MG63 (cell line): ENCODE measurements around the gene CERS4. TPM values are rescaled to one million over a fixed set of nuclear protein-coding genes. Genes with fewer than 3 reads are reported as not detected.
A peak's percentile ranks its signal among the peaks of the same experiment; 100 is the strongest.
"Not testable (repeated sequence)": the region's sequence is repeated elsewhere in the genome, so short reads cannot be mapped to it uniquely, and the experiment has no call there.

ENCODE experiments used
- DNase-seq: peaks from one replicate; pipeline ENCODE4 v3.0.0-alpha.2; 2020
- H3K27me3 ChIP-seq: fragments of 250-450 bp; sonication (Bioruptor Pico); 2 replicates; pipeline ENCODE4 v1.5.1; 2020; ENCODE audit warnings: mild to moderate bottlenecking, moderate library complexity
- H3K36me3 ChIP-seq: fragments of 250-450 bp; sonication (Bioruptor Pico); 2 replicates; pipeline ENCODE4 v1.5.1; 2020; ENCODE audit warnings: mild to moderate bottlenecking, moderate library complexity
- H3K4me3 ChIP-seq: fragments of 250-450 bp; sonication (Bioruptor Pico); 2 replicates; pipeline ENCODE4 v1.5.1; 2020; ENCODE audit warnings: mild to moderate bottlenecking, moderate library complexity
- H3K9me3 ChIP-seq: fragments of 250-450 bp; sonication (Bioruptor Pico); 2 replicates; pipeline ENCODE4 v1.5.1; 2020; ENCODE audit warnings: mild to moderate bottlenecking, moderate library complexity
- total RNA-seq: library from RNA; depleted of rRNA; stranded (reverse); fragments of >200 nt; shearing (Covaris generic); gene quantifications from 2 replicates; pipeline ENCODE4 v1.2.3, GENCODE V29; 2014; ENCODE audit warnings: low replicate concordance

Gene CERS4
- total RNA-seq, 1 experiment from 2014 or later, result 20.3 TPM

GRCh38 chr19:8206147-8207087 is 2.8 kb upstream of the CERS4 start:
- Histone ChIP-seq H3K27me3 (peaks cover 18% of the 10 kb centered on the region), H3K36me3 (no peaks in the 10 kb centered on the region), H3K4me3 (no peak overlapping the region), H3K9me3 (peaks cover 6% of the 10 kb centered on the region)
- DNase-seq, result no peak

- not testable (repeated sequence) for H3K9me3 ChIP-seq, DNase-seq, H3K36me3 ChIP-seq, H3K4me3 ChIP-seq
- peaks cover 11% of the 10 kb centered on the region for H3K27me3 ChIP-seq
Observed at GRCh38 chr19:8207326-8207725, 1.8 kb upstream of the CERS4 start.

GRCh38 chr19:8208119-8208921 is 850 bp upstream of the CERS4 start:
- Histone ChIP-seq H3K4me3 (peak overlapping the region; percentile 24), H3K9me3 (peaks cover 5% of the 10 kb centered on the region), H3K36me3 (no peaks in the 10 kb centered on the region), H3K27me3 (peaks cover 5% of the 10 kb centered on the region; the same call in 1 of the 2 replicates)
- no peak for DNase-seq

- peak; percentile 60 for DNase-seq
- H3K4me3 ChIP-seq, result peak overlapping the region; percentile 70
Observed at GRCh38 chr19:8209462-8210378, 550 bp downstream of the CERS4 start.

GRCh38 chr19:8210421-8211101 is 1.4 kb downstream of the CERS4 start:
- H3K4me3 ChIP-seq, result peak overlapping the region; percentile 70

More at GRCh38 chr19:8209462-8210378, 550 bp downstream of the CERS4 start:
- H3K27me3 ChIP-seq, result no peaks in the 10 kb centered on the region; the same call in 1 of the 2 replicates
- H3K36me3 ChIP-seq, result 0 out of 2 replicates have a peak, but pooled peaks cover 2% of the 10 kb centered on the region
- no peaks in the 10 kb centered on the region for H3K9me3 ChIP-seq

GRCh38 chr19:8212212-8212611 is 3.0 kb downstream of the CERS4 start:
- H3K9me3 ChIP-seq, result no peaks in the 10 kb centered on the region
- no peak for DNase-seq
- no peak overlapping the region for H3K4me3 ChIP-seq
- H3K36me3 ChIP-seq, result 0 out of 2 replicates have a peak, but pooled peaks cover 2% of the 10 kb centered on the region
- H3K27me3 ChIP-seq, result no peaks in the 10 kb centered on the region

More at GRCh38 chr19:8210421-8211101, 1.4 kb downstream of the CERS4 start:
- DNase-seq, result no peak
- 0 out of 2 replicates have a peak, but pooled peaks cover 2% of the 10 kb centered on the region for H3K36me3 ChIP-seq
- no peaks in the 10 kb centered on the region; the same call in 1 of the 2 replicates for H3K27me3 ChIP-seq
- H3K9me3 ChIP-seq, result no peaks in the 10 kb centered on the region

- Histone ChIP-seq H3K27me3 (no peaks in the 10 kb centered on the region), H3K4me3 (no peak overlapping the region), H3K9me3 (no peaks in the 10 kb centered on the region), H3K36me3 (0 out of 2 replicates have a peak, but pooled peaks cover 2% of the 10 kb centered on the region)
- DNase-seq, result no peak
Observed at GRCh38 chr19:8212916-8213315, 3.7 kb downstream of the CERS4 start.

- no peak for DNase-seq
- no peaks in the 10 kb centered on the region for H3K27me3 ChIP-seq
- H3K36me3 ChIP-seq, result 0 out of 2 replicates have a peak, but pooled peaks cover 2% of the 10 kb centered on the region
- H3K9me3 ChIP-seq, result no peaks in the 10 kb centered on the region
- H3K4me3 ChIP-seq, result no peak overlapping the region
Observed at GRCh38 chr19:8213827-8214672, 4.9 kb downstream of the CERS4 start.

- no peak overlapping the region for H3K4me3 ChIP-seq
- no peak for DNase-seq
- 0 out of 2 replicates have a peak, but pooled peaks cover 2% of the 10 kb centered on the region for H3K36me3 ChIP-seq
Observed at GRCh38 chr19:8214802-8215201, 5.6 kb downstream of the CERS4 start.

GRCh38 chr19:8215783-8216182 is 6.6 kb downstream of the CERS4 start:
- H3K27me3 ChIP-seq, result no peaks in the 10 kb centered on the region

More at GRCh38 chr19:8214802-8215201, 5.6 kb downstream of the CERS4 start:
- Histone ChIP-seq H3K27me3 (no peaks in the 10 kb centered on the region), H3K9me3 (no peaks in the 10 kb centered on the region)

GRCh38 chr19:8216357-8216756 is 7.2 kb downstream of the CERS4 start:
- H3K27me3 ChIP-seq, result no peaks in the 10 kb centered on the region
- DNase-seq, result no peak
- no peaks in the 10 kb centered on the region for H3K9me3 ChIP-seq
- no peak overlapping the region for H3K4me3 ChIP-seq
- 0 out of 2 replicates have a peak, but pooled peaks cover 2% of the 10 kb centered on the region for H3K36me3 ChIP-seq

More at GRCh38 chr19:8215783-8216182, 6.6 kb downstream of the CERS4 start:
- no peak overlapping the region for H3K4me3 ChIP-seq
- no peak for DNase-seq
- no peaks in the 10 kb centered on the region for H3K9me3 ChIP-seq
- 0 out of 2 replicates have a peak, but pooled peaks cover 2% of the 10 kb centered on the region for H3K36me3 ChIP-seq

GRCh38 chr19:8218127-8218526 is 9.0 kb downstream of the CERS4 start:
- H3K9me3 ChIP-seq, H3K27me3 ChIP-seq, H3K36me3 ChIP-seq, DNase-seq, H3K4me3 ChIP-seq: not testable (repeated sequence)

GRCh38 chr19:8220481-8220880 is 11.3 kb downstream of the CERS4 start:
- Histone ChIP-seq H3K36me3 (no peaks in the 10 kb centered on the region), H3K27me3 (no peaks in the 10 kb centered on the region), H3K4me3 (no peak overlapping the region), H3K9me3 (no peaks in the 10 kb centered on the region)
- DNase-seq, result no peak

- Histone ChIP-seq H3K36me3 (no peaks in the 10 kb centered on the region), H3K27me3 (no peaks in the 10 kb centered on the region), H3K9me3 (no peaks in the 10 kb centered on the region), H3K4me3 (no peak overlapping the region)
- DNase-seq, result no peak
Observed at GRCh38 chr19:8221161-8221560, 12.0 kb downstream of the CERS4 start.

- H3K27me3 ChIP-seq, H3K4me3 ChIP-seq, H3K36me3 ChIP-seq, H3K9me3 ChIP-seq, DNase-seq: not testable (repeated sequence)
Observed at GRCh38 chr19:8223442-8223841, 14.3 kb downstream of the CERS4 start.
